Neural cell (in vitro differentiated cells): Measurements from ENCODE around the gene NAE1. TPM values are rescaled to one million over a fixed set of nuclear protein-coding genes. Genes with fewer than 3 reads are reported as not detected.

Experiments
- H2AFZ ChIP-seq: fragments of 200-600, 300-800 bp; sonication (generic), shearing (Covaris generic); 2 replicates; pipeline ENCODE4 v1.6.0; 2014; ENCODE audit warnings: low read depth, mild to moderate bottlenecking, antibody characterized with exemption, low read length, moderate library complexity
- H3F3A ChIP-seq: fragments of 200-600 bp; shearing (Covaris generic); 2 replicates; pipeline ENCODE4 v1.6.1; 2016; ENCODE audit warnings: mild to moderate bottlenecking, moderate library complexity, mixed read lengths, antibody characterized with exemption, low read length; ENCODE audit not compliant: insufficient read depth, poor library complexity, severe bottlenecking
- H3K27ac ChIP-seq: fragments of 200-600, 300-800 bp; sonication (generic), shearing (Covaris generic); 2 replicates; pipeline ENCODE4 v1.5.1; 2014; ENCODE audit warnings: mild to moderate bottlenecking, low read length, moderate library complexity
- H3K27me3 ChIP-seq: fragments of 300-800, 200-600 bp; sonication (generic), shearing (Covaris generic); 2 replicates; pipeline ENCODE4 v1.6.0; 2014; ENCODE audit warnings: mild to moderate bottlenecking, low read depth, low read length, moderate library complexity; ENCODE audit not compliant: insufficient read depth
- H3K36me3 ChIP-seq: fragments of 300-800, 200-600 bp; sonication (generic), shearing (Covaris generic); 2 replicates; pipeline ENCODE4 v1.5.1; 2014; ENCODE audit warnings: mild to moderate bottlenecking, antibody characterized with exemption, low read length, moderate library complexity; ENCODE audit not compliant: insufficient read depth
- H3K4me2 ChIP-seq: fragments of 300-800, 200-600 bp; sonication (generic), shearing (Covaris generic); 2 replicates; pipeline ENCODE4 v1.6.0; 2014; ENCODE audit warnings: mild to moderate bottlenecking, low read length
- H3K4me3 ChIP-seq: fragments of 300-800, 200-600 bp; sonication (generic), shearing (Covaris generic); 2 replicates; pipeline ENCODE4 v1.5.1; 2014; ENCODE audit warnings: mild to moderate bottlenecking, low read length, moderate library complexity
- H3K79me2 ChIP-seq: fragments of 200-600 bp; shearing (Covaris generic); replicated peaks from 2 replicates; pipeline ENCODE4 v1.6.0; 2014; ENCODE audit warnings: mild to moderate bottlenecking, low read length, moderate library complexity; ENCODE audit not compliant: insufficient read depth
- H3K9ac ChIP-seq: fragments of 300-800, 200-600 bp; sonication (generic), shearing (Covaris generic); 2 replicates; pipeline ENCODE4 v1.6.1; 2016; ENCODE audit warnings: mild to moderate bottlenecking, low read length, mixed read lengths
- H3K9me2 ChIP-seq: fragments of 200-600 bp; shearing (Covaris generic); 2 replicates; pipeline ENCODE4 v1.6.1; 2016; ENCODE audit warnings: mild to moderate bottlenecking, low read length, mixed read lengths; ENCODE audit not compliant: insufficient read depth
- H3K9me3 ChIP-seq: fragments of 200-600, 300-800 bp; sonication (generic), shearing (Covaris generic); 2 replicates; pipeline ENCODE4 v1.6.1; 2016; ENCODE audit warnings: mild to moderate bottlenecking, mixed run types, low read length, moderate library complexity, mixed read lengths
- H4K20me1 ChIP-seq: fragments of 200-600 bp; shearing (Covaris generic); 2 replicates; pipeline ENCODE4 v1.6.1; 2016; ENCODE audit warnings: mild to moderate bottlenecking, mixed run types; ENCODE audit not compliant: insufficient read depth
- CTCF ChIP-seq: fragments of 450-650 bp; IDR thresholded peaks from 2 replicates; pipeline ENCODE4 v1.5.1; 2014; ENCODE audit warnings: antibody characterized with exemption, mild to moderate bottlenecking, moderate library complexity; ENCODE audit not compliant: poor library complexity, severe bottlenecking
- EP300 ChIP-seq: fragments of 450-650 bp; conservative IDR thresholded peaks from 2 replicates; pipeline ENCODE4 v1.6.1; 2014; ENCODE audit warnings: antibody characterized with exemption, mild to moderate bottlenecking, moderate library complexity; ENCODE audit not compliant: poor library complexity, severe bottlenecking
- EZH2 ChIP-seq: fragments of 200-600, 300-800 bp; shearing (Covaris generic), sonication (generic); IDR thresholded peaks from 2 replicates; pipeline ENCODE4 v1.6.1; 2014; ENCODE audit warnings: antibody characterized with exemption, low read length, borderline replicate concordance, mild to moderate bottlenecking; ENCODE audit not compliant: insufficient read depth, poor library complexity, severe bottlenecking
- MXI1 ChIP-seq: fragments of 450-650 bp; conservative IDR thresholded peaks from 2 replicates; pipeline ENCODE4 v1.6.1; 2014; ENCODE audit warnings: antibody characterized with exemption, mild to moderate bottlenecking; ENCODE audit not compliant: poor library complexity, severe bottlenecking
- POLR2AphosphoS5 ChIP-seq: IDR thresholded peaks from 2 replicates; pipeline ENCODE4 v1.6.1; 2012
- RAD21 ChIP-seq: fragments of 450-650 bp; conservative IDR thresholded peaks from 2 replicates; pipeline ENCODE4 v1.6.1; 2014; ENCODE audit warnings: antibody characterized with exemption, mild to moderate bottlenecking, moderate library complexity
- REST ChIP-seq: IDR thresholded peaks from 2 replicates; pipeline ENCODE4 v1.6.1; 2012; ENCODE audit warnings: borderline replicate concordance
- SMC3 ChIP-seq: fragments of 450-650 bp; conservative IDR thresholded peaks from 2 replicates; pipeline ENCODE4 v1.6.1; 2014; ENCODE audit warnings: antibody characterized with exemption, mild to moderate bottlenecking, moderate library complexity; ENCODE audit not compliant: poor library complexity
- TAF1 ChIP-seq: IDR thresholded peaks from 2 replicates; pipeline ENCODE4 v1.6.1; 2012; ENCODE audit warnings: low read depth
- polyA plus RNA-seq: library from polyadenylated mRNA; depleted of rRNA; stranded (reverse); fragments of >200 nt; gene quantifications from 2 replicates; pipeline ENCODE4 v1.2.3, GENCODE V29; 2014

Gene NAE1
- polyA plus RNA-seq, 1 donor from 2014 or later = 227 TPM

GRCh38 chr16:66814734-66815133, 16.0 kb downstream of the NAE1 start:
- Histone ChIP-seq H3K4me3 (no peak overlapping the region), H3K36me3 (peaks cover 6% of the 10 kb centered on the region)

GRCh38 chr16:66811043-66811442, 19.7 kb downstream of the NAE1 start:
- Histone ChIP-seq H3K4me2 (no peak overlapping the region), H3K9me3 (no peaks in the 10 kb centered on the region), H3K36me3 (no peaks in the 10 kb centered on the region), H3K9me2 (no peaks in the 10 kb centered on the region), H4K20me1 (no peaks in the 10 kb centered on the region), H2AFZ (no peak overlapping the region), H3K79me2 (no peaks in the 10 kb centered on the region), H3K27ac (no peak overlapping the region), H3K27me3 (no peaks in the 10 kb centered on the region), H3K9ac (no peak overlapping the region), H3K4me3 (no peak overlapping the region), H3F3A (no peaks in the 10 kb centered on the region)
- TF ChIP-seq MXI1 = no peak
- no peak for TF ChIP-seq EZH2
- no peak for TF ChIP-seq RAD21

More at GRCh38 chr16:66814734-66815133, 16.0 kb downstream of the NAE1 start:
- H3K4me2 ChIP-seq = no peak overlapping the region
- no peaks in the 10 kb centered on the region for H3K27me3 ChIP-seq
- H3K9me2 ChIP-seq = no peaks in the 10 kb centered on the region
- no peak overlapping the region for H3K27ac ChIP-seq
- no peak overlapping the region for H3K9ac ChIP-seq
- H3K79me2 ChIP-seq = no peaks in the 10 kb centered on the region
- H2AFZ ChIP-seq = no peak overlapping the region
- H3K9me3 ChIP-seq = no peaks in the 10 kb centered on the region
- no peaks in the 10 kb centered on the region for H3F3A ChIP-seq
- TF ChIP-seq TAF1 (no peak), REST (no peak), POLR2AphosphoS5 (no peak), RAD21 (no peak), EZH2 (no peak), EP300 (no peak)
- H4K20me1 ChIP-seq = no peaks in the 10 kb centered on the region

GRCh38 chr16:66810391-66810790, 20.4 kb downstream of the NAE1 start:
- Histone ChIP-seq H2AFZ (no peak overlapping the region), H3K9ac (no peak overlapping the region), H3K4me2 (no peak overlapping the region), H3F3A (no peaks in the 10 kb centered on the region), H3K27ac (no peak overlapping the region), H3K9me2 (no peaks in the 10 kb centered on the region), H3K79me2 (no peaks in the 10 kb centered on the region), H3K36me3 (no peaks in the 10 kb centered on the region), H3K4me3 (no peak overlapping the region), H4K20me1 (no peaks in the 10 kb centered on the region), H3K27me3 (no peaks in the 10 kb centered on the region), H3K9me3 (no peaks in the 10 kb centered on the region)
- TF ChIP-seq EP300 = no peak

GRCh38 chr16:66809765-66810164, 21.0 kb downstream of the NAE1 start:
- no peak overlapping the region for H3K27ac ChIP-seq
- TF ChIP-seq RAD21 (no peak), POLR2AphosphoS5 (no peak), MXI1 (no peak), EP300 (no peak), CTCF (no peak), SMC3 (no peak)
- no peaks in the 10 kb centered on the region for H3K27me3 ChIP-seq
- no peaks in the 10 kb centered on the region for H4K20me1 ChIP-seq
- H3K9me3 ChIP-seq = no peaks in the 10 kb centered on the region
- H3K4me2 ChIP-seq = no peak overlapping the region
- no peaks in the 10 kb centered on the region for H3K9me2 ChIP-seq
- H3F3A ChIP-seq = no peaks in the 10 kb centered on the region
- H3K4me3 ChIP-seq = no peak overlapping the region
- no peaks in the 10 kb centered on the region for H3K79me2 ChIP-seq
- no peak overlapping the region for H2AFZ ChIP-seq
- no peaks in the 10 kb centered on the region for H3K36me3 ChIP-seq
- H3K9ac ChIP-seq = no peak overlapping the region
